GM12878 (cell line): Measurements from ENCODE around the gene DENND6B. TPM values are rescaled to one million over a fixed set of nuclear protein-coding genes. Genes with fewer than 3 reads are reported as not detected.

Experiments
- ATAC-seq: fragments of 200-7000 bp; cut with Tn5 transposase; 3 replicates; pipeline ENCODE4 v1.9.1; 2020; ENCODE audit warnings: mild to moderate bottlenecking, moderate library complexity
- BruUV-seq: library from RNA; stranded (reverse); fragments of 400-500 nt; replicated peaks from 2 replicates; lab custom pipeline; 2021; lab: Mats Ljungman, UMichigan
- CTCF ChIA-PET: fragments of 300-600 bp; sonication (Branson Sonifier 250); formaldehyde crosslinking; extraction: SDS; loops from one replicate; lab custom pipeline; 2021; ENCODE audit warnings: inconsistent platforms; lab: Yijun Ruan, JAX
- POLR2A ChIA-PET: fragments of 350-600 bp; formaldehyde crosslinking; extraction: SDS; loops from one replicate; lab custom pipeline; 2021; ENCODE audit warnings: inconsistent platforms; lab: Charles Lee
- RAD21 ChIA-PET: fragments of 300-600 bp; sonication (Branson Sonifier 250); formaldehyde crosslinking; loops from one replicate; lab custom pipeline; 2023; ENCODE audit warnings: antibody characterized with exemption; ENCODE audit not compliant: unreplicated experiment; lab: Charles Lee
- SMC1A ChIA-PET: fragments of 300-600 bp; sonication (Branson Sonifier 250); formaldehyde crosslinking; loops from one replicate; lab custom pipeline; 2023; ENCODE audit not compliant: unreplicated experiment, uncharacterized antibody; lab: Charles Lee
- DNase-seq: peaks from one replicate; pipeline ENCODE4 v3.0.0-alpha.2; 2011; ENCODE audit warnings: low read depth, low spot score
- FAIRE-seq: peaks from 3 replicates; lab custom pipeline; 2011; peaks lifted over from hg19 to GRCh38; lab: Jason Lieb, UNC
- H2AFZ ChIP-seq: 2 replicates; pipeline ENCODE4 v1.6.0; 2011; ENCODE audit warnings: low read depth, low read length, control low read depth; ENCODE audit not compliant: control insufficient read depth
- H3K27ac ChIP-seq: 2 replicates; pipeline ENCODE4 v1.5.1; 2011; ENCODE audit warnings: control low read depth; ENCODE audit not compliant: control insufficient read depth, insufficient read depth
- H3K27me3 ChIP-seq, 2 experiments: replicated peaks in 1 of 2; 2 replicates each; pipeline versions ENCODE4 v1.6.0 to v1.6.1; 2011; ENCODE audit warnings: low read length in 1 of 2; ENCODE audit not compliant: control insufficient read depth in 2 of 2, insufficient read depth in 2 of 2
- H3K36me3 ChIP-seq, 2 experiments: 2 replicates each; pipeline ENCODE4 v1.5.1; 2011; ENCODE audit warnings: low read length in 1 of 2; ENCODE audit not compliant: control insufficient read depth in 2 of 2, insufficient read depth in 2 of 2
- H3K4me1 ChIP-seq: 2 replicates; pipeline ENCODE4 v1.6.1; 2011; ENCODE audit warnings: mild to moderate bottlenecking, low read length, moderate library complexity, mixed read lengths; ENCODE audit not compliant: control insufficient read depth, insufficient read depth
- H3K4me2 ChIP-seq: 2 replicates; pipeline ENCODE4 v1.6.0; 2011; ENCODE audit warnings: control low read depth; ENCODE audit not compliant: control insufficient read depth, insufficient read depth
- H3K4me3 ChIP-seq: fragments of 200-600 bp; sonication (generic); 2 replicates; pipeline ENCODE4 v1.5.1; 2016
- H3K79me2 ChIP-seq: 2 replicates; pipeline ENCODE4 v1.6.0; 2011; ENCODE audit warnings: low read length; ENCODE audit not compliant: control insufficient read depth, insufficient read depth
- H3K9ac ChIP-seq: 2 replicates; pipeline ENCODE4 v1.8.0; 2011; ENCODE audit warnings: low read length, control low read depth, mixed read lengths; ENCODE audit not compliant: control insufficient read depth, insufficient read depth
- H3K9me3 ChIP-seq: replicated peaks from 3 replicates; pipeline ENCODE4 v1.5.1; 2011; ENCODE audit warnings: mild to moderate bottlenecking, low read length; ENCODE audit not compliant: control insufficient read depth, insufficient read depth
- H4K20me1 ChIP-seq: 2 replicates; pipeline ENCODE4 v1.6.0; 2011; ENCODE audit not compliant: control insufficient read depth, insufficient read depth
- BMI1 ChIP-seq: fragments of 450-650 bp; IDR thresholded peaks from 2 replicates; pipeline ENCODE4 v1.6.1; 2016; ENCODE audit warnings: mild to moderate bottlenecking, moderate library complexity, borderline replicate concordance
- CHD4 ChIP-seq: fragments of 200-600 bp; sonication (generic); IDR thresholded peaks from 2 replicates; pipeline ENCODE4 v1.6.1; 2016; ENCODE audit warnings: mild to moderate bottlenecking
- CUX1 ChIP-seq: IDR thresholded peaks from 2 replicates; pipeline ENCODE4 v1.6.1; 2012; ENCODE audit warnings: improper control_type of control experiment, low read depth, low read length; ENCODE audit not compliant: insufficient replicate concordance
- DPF2 ChIP-seq: fragments of 450-650 bp; IDR thresholded peaks from 2 replicates; pipeline ENCODE4 v1.6.1; 2017; ENCODE audit warnings: mild to moderate bottlenecking
- E2F8 ChIP-seq: fragments of 450-650 bp; IDR thresholded peaks from 2 replicates; pipeline ENCODE4 v1.6.1; 2018; ENCODE audit warnings: mild to moderate bottlenecking, low read depth, moderate library complexity; ENCODE audit not compliant: partially characterized antibody
- NFXL1 ChIP-seq: fragments of 450-650 bp; IDR thresholded peaks from 2 replicates; pipeline ENCODE4 v1.6.1; 2017; ENCODE audit warnings: antibody characterized with exemption, mild to moderate bottlenecking, borderline replicate concordance
- PAX8 ChIP-seq: fragments of 450-650 bp; IDR thresholded peaks from 2 replicates; pipeline ENCODE4 v1.6.1; 2017; ENCODE audit warnings: mild to moderate bottlenecking, moderate library complexity
- POLR2A ChIP-seq: IDR thresholded peaks from 2 replicates; pipeline ENCODE4 v1.6.1; 2011; ENCODE audit warnings: low read depth, mild to moderate bottlenecking, low read length
- SIN3A ChIP-seq: IDR thresholded peaks from 2 replicates; pipeline ENCODE4 v1.6.1; 2012; ENCODE audit warnings: low read depth, low read length, improper control_type of control experiment
- SUPT20H ChIP-seq: IDR thresholded peaks from 2 replicates; pipeline ENCODE4 v1.6.1; 2011; ENCODE audit warnings: low read depth, mild to moderate bottlenecking, low read length, moderate library complexity, borderline replicate concordance; ENCODE audit not compliant: control insufficient read depth
- ZNF274 ChIP-seq: IDR thresholded peaks from one replicate; pipeline ENCODE4 v1.8.0; 2011; ENCODE audit not compliant: insufficient read length, insufficient read depth
- ZNF384 ChIP-seq: IDR thresholded peaks from 2 replicates; pipeline ENCODE4 v1.6.1; 2012; ENCODE audit warnings: low read depth, mild to moderate bottlenecking, low read length, improper control_type of control experiment, borderline replicate concordance
- WGBS: methylation state at CpG from one replicate; pipeline ENCODE4 v1.1.6; 2016; ENCODE audit warnings: low lambda C conversion rate; ENCODE audit not compliant: insufficient replicate concordance, insufficient coverage; ENCODE audit errors: missing lambda C conversion rate; 5-methylcytosine and 5-hydroxymethylcytosine counted together
- in situ Hi-C: fragments of 300-500 bp; cut with MboI; formaldehyde crosslinking; loops from 9 replicates; pipeline ENCODE4 v1.14.3; 2018; ENCODE audit warnings: mixed read lengths
- intact Hi-C: fragments of 100-400 bp; cut with micrococcal nuclease; formaldehyde crosslinking; loops from one replicate; pipeline ENCODE4 v1.14.2; 2022; ENCODE audit not compliant: unreplicated experiment
- polyA plus RNA-seq, 11 experiments: library from polyadenylated mRNA; depleted of rRNA in 4 of 11; unstranded in 6 of 11; stranded (reverse) in 5 of 11; fragments of >200 nt; fragmentation: Nextera tagmentation in 4 of 11; fragmentation: Illumina TruSeq in 1 of 11; extraction: Ambion mirVana in 4 of 11; extraction: Trizol in 1 of 11; gene quantifications; 1 replicate in 1 of 11; 2 replicates in 10 of 11; pipeline versions ENCODE4 v1.2.1 to v1.2.3, GENCODE V29; 2011 to 2016; ENCODE audit warnings: inconsistent platforms in 2 of 11, missing spikeins in 2 of 11, low read depth in 1 of 11
- total RNA-seq, 4 experiments: library from RNA; depleted of rRNA in 3 of 4; stranded (reverse); fragments of >200 nt in 3 of 4; fragmentation: Illumina TruSeq in 1 of 4; extraction: Trizol in 1 of 4; gene quantifications; 2 replicates each; pipeline versions ENCODE4 v1.2.1 to v1.2.3, GENCODE V29; 2013 to 2021

The DENND6B gene
- total and polyA plus RNA-seq, 10 of the 15 experiments (the other 5 are each of a cell fraction or from before 2014, with no cell fraction given), result 0.72 to 11.3 (median 6.2) TPM

DNA sequence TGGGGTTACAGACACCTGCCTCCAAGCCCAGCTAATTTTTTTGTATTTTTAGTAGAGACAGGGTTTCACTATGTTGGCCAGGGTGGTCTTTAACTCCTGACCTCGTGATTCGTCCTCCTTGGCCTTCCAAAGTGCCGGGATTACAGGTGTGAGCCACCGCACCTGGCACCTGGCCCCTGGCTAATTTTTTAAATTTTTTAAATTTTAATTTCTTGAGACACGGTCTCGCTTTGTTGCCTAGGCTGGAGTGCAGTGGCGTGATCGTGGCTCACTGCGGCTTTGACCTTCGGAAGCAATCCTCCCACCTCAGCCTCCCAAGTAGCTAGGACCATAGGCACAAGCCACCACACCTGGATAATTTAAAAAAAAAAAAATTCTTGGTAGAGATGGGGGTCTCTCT is 30.9 kb upstream of the DENND6B start (continued):
- TF ChIP-seq SUPT20H, result no peak
- no peak for TF ChIP-seq BMI1
- TF ChIP-seq CUX1, result no peak
- TF ChIP-seq ZNF274, result no peak
- TF ChIP-seq SIN3A, result no peak
- TF ChIP-seq DPF2, result no peak
- TF ChIP-seq PAX8, result no peak

GRCh38 chr22:50357222-50357621 is 30.4 kb upstream of the DENND6B start:
- peaks cover 8% of the 10 kb centered on the region for H3K79me2 ChIP-seq
- CTCF ChIA-PET, result no interaction called here
- no peak overlapping the region for H3K27ac ChIP-seq
- POLR2A ChIA-PET, result no interaction called here
- no peak overlapping the region for H3K4me2 ChIP-seq
- no peak overlapping the region for H3K9ac ChIP-seq
- DNase-seq (no peak), FAIRE-seq (peak; percentile 57), ATAC-seq (no peak)
- no peak for TF ChIP-seq NFXL1
- TF ChIP-seq ZNF384, result no peak
- no peak for TF ChIP-seq POLR2A
- no peak for TF ChIP-seq E2F8
- no peak for TF ChIP-seq CHD4
- in situ Hi-C loops, result no loop called here
- intact Hi-C loops, result no loop called here
- no peaks in the 10 kb centered on the region for H3K27me3 ChIP-seq
- H3K36me3 ChIP-seq, result peaks cover 0 to 2% of the 10 kb centered on the region in 2 experiments; a peak in 3 of 4 replicates
- 100% methylated on average over 1 of the region's 1 CpG for WGBS
- H3K9me3 ChIP-seq, result no peaks in the 10 kb centered on the region
- H4K20me1 ChIP-seq, result no peaks in the 10 kb centered on the region
- BruUV-seq, result no TSS peak
- RAD21 ChIA-PET, result no interaction called here
- no peaks in the 10 kb centered on the region for H3K4me1 ChIP-seq
- SMC1A ChIA-PET, result interaction anchor here (0.7 kb wide), 1 partner anchor 119 kb away, joined by 4 read pairs; no protein-coding TSS in a partner anchor
- H3K4me3 ChIP-seq, result no peak overlapping the region
- no peak overlapping the region for H2AFZ ChIP-seq
